Esophagus muscularis mucosa (tissue), 4 donors: ENCODE data around the gene SIAH3.

Source experiments
- EP300 ChIP-seq: sonication (generic); formaldehyde crosslinking; IDR thresholded peaks from one replicate; pipeline ENCODE4 v1.6.1; 2017; ENCODE audit warnings: antibody characterized with exemption
- POLR2A ChIP-seq: fragments of 450-650 bp; IDR thresholded peaks from one replicate; pipeline ENCODE4 v1.6.1; 2017; ENCODE audit warnings: antibody characterized with exemption, moderate library complexity, mild to moderate bottlenecking, low read depth
- TF ChIP-seq, protein P1 (sequence below), 3 experiments: fragments of 200-600 bp in 2 of 3; fragments of 450-650 bp in 1 of 3; sonication (generic) in 2 of 3; IDR thresholded peaks; one replicate each; pipeline ENCODE4 v1.5.1; 2017 to 2019; ENCODE audit warnings: antibody characterized with exemption in 3 of 3, mild to moderate bottlenecking in 2 of 3, moderate library complexity in 1 of 3

DNA sequence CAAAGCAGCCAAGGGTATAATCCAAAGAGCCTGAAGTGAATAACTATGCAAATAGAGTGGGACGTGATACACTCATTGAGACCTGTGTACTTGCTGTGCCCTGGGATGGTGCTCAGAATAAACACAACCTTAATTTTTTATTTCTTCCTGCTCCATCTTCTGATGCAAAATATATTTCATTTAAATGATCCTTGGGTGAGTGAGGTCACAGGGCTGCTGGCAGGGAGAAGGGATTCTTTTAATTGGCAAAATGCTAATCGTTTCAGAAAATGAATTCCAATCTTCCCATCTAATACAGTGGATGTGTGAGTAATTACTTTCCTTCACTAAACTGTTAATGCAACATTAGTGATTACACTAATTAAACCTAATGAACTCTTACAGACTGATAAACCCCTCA lies 63.5 kb downstream of the SIAH3 start:
- TF ChIP-seq, protein P1, sequence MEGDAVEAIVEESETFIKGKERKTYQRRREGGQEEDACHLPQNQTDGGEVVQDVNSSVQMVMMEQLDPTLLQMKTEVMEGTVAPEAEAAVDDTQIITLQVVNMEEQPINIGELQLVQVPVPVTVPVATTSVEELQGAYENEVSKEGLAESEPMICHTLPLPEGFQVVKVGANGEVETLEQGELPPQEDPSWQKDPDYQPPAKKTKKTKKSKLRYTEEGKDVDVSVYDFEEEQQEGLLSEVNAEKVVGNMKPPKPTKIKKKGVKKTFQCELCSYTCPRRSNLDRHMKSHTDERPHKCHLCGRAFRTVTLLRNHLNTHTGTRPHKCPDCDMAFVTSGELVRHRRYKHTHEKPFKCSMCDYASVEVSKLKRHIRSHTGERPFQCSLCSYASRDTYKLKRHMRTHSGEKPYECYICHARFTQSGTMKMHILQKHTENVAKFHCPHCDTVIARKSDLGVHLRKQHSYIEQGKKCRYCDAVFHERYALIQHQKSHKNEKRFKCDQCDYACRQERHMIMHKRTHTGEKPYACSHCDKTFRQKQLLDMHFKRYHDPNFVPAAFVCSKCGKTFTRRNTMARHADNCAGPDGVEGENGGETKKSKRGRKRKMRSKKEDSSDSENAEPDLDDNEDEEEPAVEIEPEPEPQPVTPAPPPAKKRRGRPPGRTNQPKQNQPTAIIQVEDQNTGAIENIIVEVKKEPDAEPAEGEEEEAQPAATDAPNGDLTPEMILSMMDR (IDR thresholded peaks at IDR 0.05) = no peak
- no peak for TF ChIP-seq POLR2A
- no peak for TF ChIP-seq EP300
